DMS153 treated with DMSO at 0.1 percent for 48 hours (cell line): ENCODE measurements around the gene POP5.

ENCODE experiments used
- DNase-seq: peaks from one replicate; lab custom pipeline; 2025; ENCODE audit not compliant: unreplicated experiment; lab: John Stamatoyannopoulos, UW

Gene POP5

DNA sequence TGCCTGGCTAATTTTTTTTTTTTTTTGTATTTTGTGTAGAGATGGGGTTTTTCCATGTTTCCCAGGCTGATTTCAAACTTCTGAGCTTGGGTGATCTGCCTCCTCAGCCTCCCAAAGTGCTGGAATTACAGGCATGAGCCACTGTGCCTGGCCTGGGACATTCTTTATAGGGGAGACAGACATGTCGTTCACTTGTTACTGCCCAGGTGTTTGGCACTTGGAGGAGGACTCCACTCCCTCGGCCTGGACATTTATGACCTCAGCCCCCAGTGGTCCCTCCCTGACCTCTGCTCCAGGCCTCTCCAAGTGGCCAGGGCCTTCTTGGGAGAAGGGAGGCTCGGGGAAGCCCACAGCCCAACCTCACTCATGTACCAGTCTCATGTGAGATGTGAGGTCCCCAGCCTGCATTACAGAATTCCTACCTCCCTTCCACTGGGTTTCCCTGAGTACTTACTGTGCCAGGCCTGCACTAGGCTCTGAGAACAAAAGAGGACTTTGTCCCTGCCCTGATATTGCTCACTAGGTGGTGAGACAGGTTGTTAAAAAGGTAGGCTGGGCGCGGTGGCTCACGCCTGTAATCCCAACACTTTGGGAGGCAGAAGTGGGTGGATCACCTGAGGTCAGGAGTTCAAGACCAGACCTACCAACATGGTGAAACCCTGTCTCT, 9.7 kb upstream of the POP5 start:
- DNase-seq, result no peak

DNA sequence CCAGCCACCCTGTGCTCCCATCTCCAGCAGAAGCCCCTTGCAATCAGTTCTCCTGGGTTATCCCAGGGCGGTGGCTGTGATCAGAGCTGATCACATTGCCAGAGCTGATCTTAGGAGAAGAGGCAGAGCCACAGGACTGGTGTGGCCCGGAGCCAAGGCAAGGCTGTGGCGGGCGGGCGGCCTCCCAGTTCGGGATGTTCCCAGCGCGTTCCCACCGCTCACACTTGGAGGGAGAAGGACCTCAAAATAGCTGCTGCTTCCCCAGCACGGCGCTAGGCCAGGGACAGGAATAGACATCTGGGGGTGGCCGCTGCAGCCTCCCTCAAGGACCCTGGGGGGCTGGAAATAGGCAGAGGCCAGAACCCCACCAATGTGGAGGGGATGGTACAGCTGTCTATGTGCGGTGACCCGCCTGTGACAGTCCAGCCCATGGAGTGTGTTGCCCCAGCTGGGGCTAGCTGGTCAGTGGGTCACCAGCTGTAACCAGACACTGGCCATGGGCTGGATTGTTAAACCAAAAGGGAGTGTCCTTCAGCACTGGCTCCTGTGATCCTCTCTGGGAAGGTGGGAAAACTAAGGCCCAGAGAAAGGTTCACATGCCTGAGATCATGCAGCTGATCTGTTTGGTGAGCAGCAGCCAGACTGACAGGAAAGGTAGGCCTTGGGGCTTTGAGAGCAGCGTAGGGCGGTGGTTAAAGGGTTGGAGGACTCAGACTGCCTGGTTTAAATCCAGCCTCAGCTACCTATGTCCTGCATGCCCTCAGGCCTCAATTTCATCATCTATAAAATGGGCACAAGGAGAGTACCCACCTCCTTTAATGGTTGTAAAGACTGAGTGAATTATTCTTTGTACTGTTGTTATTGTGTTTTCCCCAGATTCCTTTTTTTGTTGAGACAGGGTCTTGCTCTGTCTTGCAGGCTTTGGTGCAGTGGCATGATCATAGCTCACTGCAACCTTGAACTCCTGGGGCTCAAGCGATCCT, 8.0 kb upstream of the POP5 start:
- DNase-seq, result no peak

DNA sequence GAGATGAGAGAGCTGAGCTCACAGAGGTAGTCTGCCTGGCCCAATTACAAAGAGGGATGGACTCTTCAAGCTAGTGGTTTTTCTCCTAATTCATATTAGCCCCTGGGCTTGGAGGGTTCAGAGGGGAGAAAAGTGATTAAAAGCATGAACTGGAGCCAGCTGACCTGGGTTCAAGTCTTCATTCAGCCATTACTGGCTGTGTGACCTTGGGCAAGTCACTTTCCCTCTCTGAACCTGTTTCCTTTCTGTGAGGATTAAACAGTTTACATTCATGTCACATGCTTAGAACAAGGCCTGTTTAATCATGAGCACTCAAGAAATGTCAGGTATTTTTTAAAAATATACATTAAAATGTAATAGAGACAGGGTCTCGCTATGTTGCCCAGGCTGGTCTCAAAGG, 7.2 kb upstream of the POP5 start:
- DNase-seq, result no peak

DNA sequence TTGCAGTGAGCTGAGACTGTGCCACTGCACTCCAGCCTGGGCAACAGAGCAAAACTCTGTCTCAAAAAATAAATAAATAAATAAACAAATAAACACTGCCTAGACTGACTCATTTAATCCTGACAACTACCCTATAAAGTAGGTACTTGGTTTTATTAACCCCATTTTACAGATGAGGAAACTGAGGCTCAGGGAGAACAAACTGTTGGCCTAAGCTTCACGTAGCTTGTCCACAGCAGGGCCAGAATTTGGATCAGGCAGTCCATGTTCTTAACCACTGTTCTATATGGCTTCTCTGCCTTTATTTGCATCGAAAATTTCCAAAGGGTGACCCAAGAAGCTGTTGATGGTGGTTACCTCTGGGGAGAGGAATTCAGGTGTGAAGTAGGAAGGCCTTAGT, 5.7 kb upstream of the POP5 start:
- no peak for DNase-seq

- DNase-seq, result no peak
Observed at GRCh38 chr12:120586206-120586605, 5.0 kb upstream of the POP5 start.

DNA sequence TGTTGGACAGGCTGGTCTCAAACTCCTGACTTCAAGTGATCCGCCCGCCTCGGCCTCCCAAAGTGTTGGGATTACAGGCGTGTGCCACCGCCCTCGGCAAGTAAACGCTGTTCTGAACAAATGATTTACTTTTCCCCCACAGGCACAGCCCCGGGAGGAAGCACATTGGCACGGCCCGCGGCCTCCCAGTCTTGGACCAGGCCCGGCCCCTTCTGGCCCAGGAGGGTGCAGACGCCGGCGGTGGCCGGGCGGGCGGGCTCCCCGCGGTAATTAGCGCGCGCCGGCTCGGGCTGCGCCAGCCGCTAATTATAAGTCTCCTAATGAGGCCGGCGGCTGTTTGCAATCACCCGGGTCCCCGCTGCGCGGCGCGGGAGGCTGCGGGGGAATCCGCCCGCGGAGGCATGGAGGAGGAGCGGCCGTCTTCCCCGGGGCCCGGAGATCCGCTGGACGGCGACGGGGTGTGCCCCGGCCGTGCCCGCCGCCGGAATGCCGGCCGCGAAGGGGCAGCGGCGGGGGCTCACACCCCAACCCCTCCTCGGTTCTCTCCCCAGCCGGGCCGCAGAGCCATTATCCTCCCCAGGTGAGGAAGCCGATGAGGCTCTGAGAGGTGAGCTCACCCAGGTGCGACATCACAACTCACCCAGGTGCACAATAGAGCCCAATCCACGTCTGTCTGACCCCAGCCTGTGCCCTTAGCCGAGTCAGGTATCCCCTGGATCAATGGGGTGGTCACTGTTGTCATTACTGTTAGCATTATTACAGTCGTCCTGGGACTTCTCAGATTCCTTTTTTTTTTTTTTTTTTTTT, 3.3 kb upstream of the POP5 start:
- peak; percentile 54 for DNase-seq

GRCh38 chr12:120583478-120584030, 2.4 kb upstream of the POP5 start:
- peak; percentile 34 for DNase-seq

GRCh38 chr12:120581998-120582397, 796 bp upstream of the POP5 start:
- DNase-seq, result no peak

- DNase-seq, result no peak
Observed at GRCh38 chr12:120579179-120579578, 2.0 kb downstream of the POP5 start.

- no peak for DNase-seq
Observed at GRCh38 chr12:120574106-120574505, 7.1 kb downstream of the POP5 start.

GRCh38 chr12:120573560-120573959, 7.6 kb downstream of the POP5 start:
- DNase-seq, result no peak

DNA sequence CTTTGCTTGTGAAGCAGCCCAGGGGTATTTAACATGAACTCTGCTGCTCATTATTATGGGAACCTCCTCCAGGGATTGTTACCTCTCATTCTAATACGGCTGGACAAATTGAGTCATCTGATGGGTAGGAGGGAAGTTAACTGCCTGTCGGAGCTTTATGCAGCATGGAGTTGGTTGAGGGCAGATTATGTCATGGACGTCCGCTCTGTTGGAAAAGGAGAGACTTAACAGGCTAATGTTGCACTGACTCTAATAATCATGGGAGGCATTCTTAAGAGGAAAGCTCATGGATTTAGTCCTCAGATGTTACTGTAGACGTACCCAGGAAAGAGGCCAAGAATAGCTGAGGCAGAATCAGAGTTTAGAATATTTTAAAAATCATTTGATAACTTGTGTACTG, 9.9 kb downstream of the POP5 start:
- no peak for DNase-seq

DNA sequence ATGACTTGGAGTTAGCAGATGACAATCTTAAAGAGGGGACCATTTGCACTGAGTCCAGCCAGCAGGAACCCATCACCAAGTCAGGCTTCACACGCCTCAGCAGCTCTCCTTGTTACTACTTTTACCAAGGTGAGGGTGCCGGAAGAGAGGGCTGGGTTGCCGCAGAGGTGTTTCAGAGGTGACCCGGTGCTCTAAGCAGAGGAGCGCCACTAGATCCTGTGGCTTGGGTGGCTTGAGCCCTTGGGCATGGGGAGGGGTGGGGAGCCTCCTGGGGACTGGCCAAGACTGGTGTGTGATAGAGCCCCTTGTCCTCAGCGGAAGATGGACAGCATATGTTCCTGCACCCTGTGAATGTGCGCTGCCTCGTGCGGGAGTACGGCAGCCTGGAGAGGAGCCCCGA, 17.7 kb downstream of the POP5 start:
- no peak for DNase-seq

GRCh38 chr12:120562906-120563305, 18.3 kb downstream of the POP5 start:
- DNase-seq, result no peak

- no peak for DNase-seq
Observed at GRCh38 chr12:120557589-120557988, 23.6 kb downstream of the POP5 start.

DNA sequence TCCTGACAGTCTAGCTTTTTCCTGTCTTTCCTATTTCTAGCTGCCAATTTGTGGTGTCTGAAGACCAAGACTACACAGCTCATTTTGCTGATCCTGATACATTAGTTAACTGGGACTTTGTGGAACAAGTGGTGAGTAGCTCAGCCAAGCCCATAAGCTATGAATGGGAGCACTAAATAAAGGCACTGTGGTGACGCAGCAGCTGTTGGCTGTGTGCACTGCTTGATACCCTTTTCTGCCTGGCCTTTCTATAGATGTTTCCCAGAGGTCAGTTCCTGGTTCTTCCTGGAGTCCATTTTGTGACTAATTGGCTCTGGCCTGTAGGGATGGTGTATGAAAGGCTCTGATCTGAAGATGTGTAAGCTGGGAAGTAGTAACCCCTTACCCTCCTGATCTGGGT, 26.5 kb downstream of the POP5 start:
- DNase-seq, result no peak

DNA sequence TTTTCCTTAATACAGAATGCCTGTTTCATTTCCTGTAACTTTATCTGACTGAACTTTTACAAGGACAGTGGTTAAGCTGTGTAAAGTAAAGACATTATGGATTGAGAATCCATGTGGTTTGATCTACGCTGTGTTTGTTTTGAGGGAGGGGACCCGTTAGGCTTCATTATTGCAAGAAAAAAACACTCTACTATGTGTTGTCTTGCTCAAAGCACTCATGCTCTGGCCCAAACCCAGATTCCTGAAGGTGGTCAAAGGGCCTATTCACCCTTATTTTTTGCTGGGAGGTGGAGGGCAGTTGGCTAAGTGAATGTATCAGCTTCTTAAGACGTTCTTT, 35.2 kb downstream of the POP5 start:
- no peak for DNase-seq

DNA sequence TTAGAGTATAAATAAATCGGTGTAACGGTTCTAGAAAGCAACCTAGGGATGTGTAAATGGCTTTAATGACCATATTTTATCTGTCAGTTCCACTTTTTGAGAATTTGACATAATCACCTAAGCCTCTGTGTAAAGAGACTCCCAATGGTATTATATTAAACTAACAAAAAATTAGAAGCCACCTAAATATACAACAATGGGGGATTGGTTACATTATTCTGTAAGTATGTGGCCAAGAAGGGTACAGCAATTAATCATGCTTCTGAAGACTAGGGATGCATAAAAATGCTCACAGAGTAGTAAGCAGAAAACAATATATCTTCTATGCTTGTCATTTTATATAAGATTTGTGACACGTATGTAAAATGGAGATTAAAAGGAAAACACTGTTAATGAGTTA, 36.5 kb downstream of the POP5 start:
- no peak for DNase-seq

- DNase-seq, result no peak
Observed at GRCh38 chr12:120542166-120542565, 39.0 kb downstream of the POP5 start.

- no peak for DNase-seq
Observed at GRCh38 chr12:120540445-120540844, 40.8 kb downstream of the POP5 start.

- no peak for DNase-seq
Observed at GRCh38 chr12:120539303-120539702, 41.9 kb downstream of the POP5 start.
